LoVo (cell line): Measurements from ENCODE around the gene RHPN2.
"Not testable (repeated sequence)": the region's sequence is repeated elsewhere in the genome, so short reads cannot be mapped to it uniquely, and the experiment has no call there.

ENCODE experiments used
- DNase-seq: peaks from one replicate; pipeline ENCODE4 v3.0.0-alpha.2; 2016; ENCODE audit warnings: low spot score

RHPN2 gene

DNA sequence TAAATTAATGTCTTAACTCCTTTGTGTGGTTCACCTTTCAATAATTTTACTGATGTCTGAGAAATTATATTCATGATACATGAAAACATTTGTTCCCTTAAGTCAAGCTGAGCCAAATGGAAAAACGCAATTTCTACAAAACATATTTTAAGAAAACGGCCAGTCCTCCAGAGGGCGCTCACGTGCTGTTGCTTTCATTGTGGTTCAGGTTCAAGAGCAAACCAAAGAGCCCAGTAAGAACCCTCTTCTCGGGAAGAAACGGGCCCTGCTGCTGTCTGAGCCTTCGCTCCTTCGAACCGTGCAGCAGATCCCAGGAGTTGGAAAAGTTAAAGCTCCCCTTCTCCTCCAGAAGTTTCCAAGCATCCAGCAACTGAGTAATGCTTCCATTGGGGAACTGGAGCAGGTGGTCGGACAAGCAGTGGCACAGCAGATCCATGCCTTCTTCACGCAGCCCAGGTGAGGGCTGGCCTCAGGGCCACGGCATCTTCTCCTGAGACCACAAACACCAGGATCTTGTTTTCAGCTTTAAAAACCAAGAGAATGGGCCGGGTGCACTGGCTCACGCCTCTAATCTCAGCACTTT is 88.4 kb downstream of the RHPN2 start:
- DNase-seq, result peak; percentile 57

DNA sequence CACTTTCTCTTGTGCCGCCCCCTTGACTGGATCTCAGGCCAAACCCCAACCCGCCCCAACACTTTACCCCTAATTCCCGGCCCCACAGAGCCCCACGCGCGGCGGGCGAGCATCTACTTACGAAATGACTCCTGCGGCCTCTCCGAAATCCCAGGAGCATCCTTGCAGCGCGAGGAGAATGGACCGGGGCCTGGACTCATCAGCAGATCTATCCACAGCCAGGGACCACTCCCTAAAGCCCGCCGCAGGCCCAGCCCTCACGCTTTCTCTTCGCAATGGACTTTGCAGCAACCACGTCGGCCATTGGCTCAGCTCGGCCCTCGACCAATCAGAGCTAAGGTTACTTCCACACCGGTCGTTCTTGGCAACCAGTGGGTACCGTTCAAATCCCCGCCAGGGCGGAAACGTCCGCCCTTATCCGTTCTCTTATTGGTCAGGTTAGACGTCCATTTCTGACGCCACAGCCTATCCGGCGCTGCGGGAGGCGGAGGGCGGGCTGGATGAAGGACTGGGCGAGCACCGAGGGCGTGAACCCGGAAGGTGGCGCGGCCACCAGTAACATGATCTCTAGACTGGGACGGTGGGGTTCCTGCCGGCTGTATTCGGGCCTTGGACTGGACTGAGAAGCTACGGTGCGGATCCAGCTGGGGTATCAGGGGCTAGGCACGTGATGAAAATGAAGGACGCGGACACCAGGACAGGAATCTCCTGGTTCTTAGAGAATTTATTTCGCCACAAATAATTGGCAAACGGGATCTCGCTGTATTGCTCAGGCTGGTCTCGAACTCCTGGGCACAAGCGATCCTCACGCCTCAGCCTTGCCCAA is 92.8 kb downstream of the RHPN2 start, which contains the start of the genes CEP89 and FAAP24:
CEP89 (minus strand) TSS at position 244 of the 826 bp plus-strand sequence; CDS start at position 160, 84 bp downstream.
FAAP24 (plus strand) TSS at position 528 of the 826 bp plus-strand sequence. CDS start 955 bp downstream, outside the sequence.
- DNase-seq, result peak; percentile 98

DNA sequence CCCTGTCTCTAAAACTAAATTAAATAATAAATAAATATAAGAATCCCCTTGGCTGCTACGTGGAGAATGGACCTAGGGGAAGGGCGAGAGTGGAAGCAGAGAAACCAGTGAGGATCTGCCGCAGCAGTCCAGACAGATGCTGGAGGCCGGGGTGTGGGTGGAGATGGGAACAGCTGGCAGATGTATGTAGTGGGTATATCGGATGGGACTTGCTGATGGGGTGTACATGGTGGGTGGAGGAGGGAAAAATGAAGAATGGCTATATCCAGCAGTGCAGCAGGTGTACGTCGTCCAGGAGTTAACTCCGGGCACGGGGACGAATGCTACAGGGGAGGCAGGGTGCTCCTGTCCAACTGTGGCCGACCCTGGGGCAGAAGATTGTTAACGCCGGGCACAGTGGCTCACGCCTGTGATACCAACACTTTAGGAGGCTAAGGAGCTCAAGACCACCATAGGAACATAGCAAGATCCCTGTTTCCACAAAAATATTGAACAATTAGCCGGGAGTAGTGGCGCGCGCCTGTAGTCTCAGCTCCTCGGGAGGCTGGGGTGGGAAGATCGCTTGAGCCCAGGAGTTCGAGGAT is 93.6 kb downstream of the RHPN2 start:
- DNase-seq, result no peak

DNA sequence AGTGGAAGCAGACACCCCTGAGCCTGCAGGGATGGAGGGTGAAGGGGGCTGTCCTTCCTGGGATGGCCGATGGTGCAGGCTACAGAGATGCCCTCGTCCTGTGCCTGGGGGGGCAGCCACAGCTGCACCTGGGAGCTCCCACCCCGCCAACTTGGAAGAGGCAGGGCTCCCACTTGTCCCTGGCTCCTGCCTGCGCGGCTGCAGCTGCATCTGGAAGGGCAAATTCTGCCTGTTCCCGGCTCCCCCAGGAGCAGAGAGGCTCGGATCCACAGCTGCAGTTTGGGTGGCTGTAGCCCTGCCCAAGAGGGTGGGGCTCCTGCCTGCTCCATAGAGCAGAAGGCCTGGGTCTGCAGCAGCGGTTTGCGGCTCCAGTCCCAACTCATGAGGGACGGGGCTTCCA is 95.1 kb downstream of the RHPN2 start:
- DNase-seq, result no peak

DNA sequence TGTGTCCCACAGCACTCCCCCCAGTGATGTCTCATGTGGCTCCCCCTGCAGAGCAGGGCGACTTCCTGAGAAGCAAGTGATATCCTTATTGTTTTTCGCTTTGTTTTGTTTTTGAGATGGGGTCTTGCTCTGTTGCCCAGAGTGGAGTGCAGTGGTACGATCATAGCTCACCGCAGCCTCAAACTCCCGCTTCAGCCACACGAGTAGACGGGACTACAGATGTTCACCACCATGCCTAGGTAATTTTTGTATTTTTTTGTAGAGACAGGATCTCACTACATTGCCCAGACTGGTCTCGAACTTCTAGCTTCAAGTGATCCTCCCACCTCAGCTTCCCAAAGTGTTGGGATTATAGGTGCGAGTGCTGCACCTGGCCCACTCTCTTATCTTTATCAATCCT is 97.9 kb downstream of the RHPN2 start:
- no peak for DNase-seq

DNA sequence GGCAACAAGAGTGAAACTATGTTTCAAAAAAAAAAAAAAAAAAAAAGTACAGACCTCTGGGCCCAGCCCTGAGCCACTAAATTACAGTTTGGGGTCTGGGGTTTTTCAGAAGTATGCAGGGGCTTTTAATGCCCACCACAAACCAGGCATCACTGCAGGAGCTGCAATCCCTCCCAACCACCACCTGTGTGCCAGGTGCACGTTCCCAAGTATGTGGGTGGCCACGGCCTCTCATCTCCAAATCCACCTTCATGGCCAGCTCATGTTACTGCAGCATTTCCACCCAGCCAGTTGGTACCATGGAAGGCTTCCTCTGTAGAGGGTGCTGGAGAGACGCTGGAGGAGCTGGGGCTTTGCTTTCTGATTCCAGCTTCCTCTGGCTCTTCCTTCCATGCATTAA is 119.4 kb downstream of the RHPN2 start:
- no peak for DNase-seq

DNA sequence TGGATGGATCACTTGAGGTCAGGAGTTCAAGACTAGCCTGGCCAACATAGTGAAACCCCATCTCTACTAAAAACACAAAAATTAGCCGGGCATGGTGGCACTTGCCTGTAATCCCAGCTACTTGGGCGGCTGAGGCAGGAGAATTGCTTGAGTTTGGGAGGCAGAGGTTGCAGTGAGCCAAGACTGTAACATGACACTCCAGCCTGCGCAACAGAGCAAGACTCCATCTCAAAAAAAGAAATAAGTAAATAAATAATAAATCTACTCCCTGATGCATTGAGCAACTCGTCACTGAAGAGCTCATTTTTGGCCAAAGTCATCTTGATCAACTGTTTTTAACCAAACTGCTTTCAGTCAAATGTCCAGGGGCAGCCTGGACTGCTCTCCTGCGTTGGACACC is 123.4 kb downstream of the RHPN2 start:
- not testable (repeated sequence) for DNase-seq

DNA sequence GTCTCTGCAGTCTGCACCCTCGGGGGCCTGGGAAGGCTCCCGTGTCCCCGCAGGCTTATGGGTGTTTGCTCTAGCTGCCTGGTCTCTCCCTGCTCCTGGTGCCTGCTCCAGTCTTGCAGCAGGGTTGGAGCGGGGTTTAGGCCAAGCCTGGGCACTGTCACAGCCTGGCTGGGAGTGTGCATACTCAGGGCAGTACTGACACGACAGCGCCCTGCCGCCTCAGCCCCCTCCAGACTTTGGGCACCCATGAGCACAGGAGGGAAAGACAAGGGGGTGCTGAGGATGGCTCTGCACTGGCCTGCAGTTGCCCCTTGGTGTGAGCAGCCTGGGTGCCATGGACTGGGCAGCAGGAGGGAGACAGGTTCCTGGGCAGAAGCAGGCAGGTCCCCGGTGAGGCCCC is 128.6 kb downstream of the RHPN2 start:
- DNase-seq, result no peak

DNA sequence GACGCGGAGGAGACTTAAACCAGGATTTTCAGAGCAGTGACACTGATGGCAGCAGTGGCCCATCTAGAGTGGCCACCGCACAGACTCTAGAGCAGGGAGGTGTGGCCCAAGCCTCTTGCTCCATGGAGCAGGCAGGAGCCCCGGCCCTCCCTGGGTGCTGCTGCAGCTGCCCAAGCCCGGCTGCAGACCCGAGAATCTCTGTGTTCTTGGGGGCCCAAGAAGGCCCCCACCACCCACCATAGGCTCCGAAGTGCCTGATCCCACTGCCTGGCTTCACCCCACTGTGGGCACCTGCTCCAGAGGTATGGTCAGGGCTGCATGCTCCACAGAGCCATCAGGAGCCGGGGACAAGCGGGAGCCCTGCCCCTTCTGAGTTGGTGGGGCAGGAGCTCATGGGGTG is 129.1 kb downstream of the RHPN2 start:
- no peak for DNase-seq

DNA sequence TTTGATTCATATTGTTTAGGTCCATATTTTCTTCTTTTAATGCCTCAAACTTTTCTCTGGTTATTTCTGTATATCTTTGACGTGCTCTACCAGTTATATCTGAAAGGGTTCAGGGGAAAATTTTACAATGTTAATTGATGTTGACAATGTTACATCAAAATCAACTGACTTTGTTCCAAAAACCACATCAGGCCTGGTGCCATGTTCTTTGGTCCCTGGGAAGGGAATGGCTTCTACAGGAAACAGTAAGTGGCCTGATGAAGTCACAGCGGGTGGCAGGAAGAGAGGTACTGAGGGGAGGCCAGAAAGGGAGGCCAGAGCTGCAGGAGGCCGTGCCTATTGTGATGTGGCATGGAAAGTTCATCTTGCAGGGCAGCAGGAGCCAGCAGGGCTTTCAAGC is 131.1 kb downstream of the RHPN2 start:
- DNase-seq, result no peak

DNA sequence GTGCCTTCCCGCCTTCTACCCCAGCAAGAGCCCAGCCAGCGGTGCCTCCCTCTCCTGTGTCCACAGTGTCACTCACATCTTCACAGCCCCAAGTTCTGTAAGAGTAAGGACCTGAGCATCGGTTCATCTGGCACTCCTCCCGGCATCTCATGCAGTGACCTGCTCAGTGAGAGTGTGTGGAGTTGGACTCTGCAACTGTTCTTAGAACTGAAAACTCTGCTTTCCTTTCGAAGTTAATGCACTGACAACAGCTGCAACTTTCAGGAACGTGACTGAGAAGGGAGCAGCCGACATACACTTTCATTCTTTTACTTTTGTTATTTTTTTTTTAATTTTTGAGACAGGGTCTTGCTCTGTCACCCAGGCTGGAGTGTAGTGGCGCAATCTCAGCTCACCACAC is 134.1 kb downstream of the RHPN2 start:
- DNase-seq, result no peak

DNA sequence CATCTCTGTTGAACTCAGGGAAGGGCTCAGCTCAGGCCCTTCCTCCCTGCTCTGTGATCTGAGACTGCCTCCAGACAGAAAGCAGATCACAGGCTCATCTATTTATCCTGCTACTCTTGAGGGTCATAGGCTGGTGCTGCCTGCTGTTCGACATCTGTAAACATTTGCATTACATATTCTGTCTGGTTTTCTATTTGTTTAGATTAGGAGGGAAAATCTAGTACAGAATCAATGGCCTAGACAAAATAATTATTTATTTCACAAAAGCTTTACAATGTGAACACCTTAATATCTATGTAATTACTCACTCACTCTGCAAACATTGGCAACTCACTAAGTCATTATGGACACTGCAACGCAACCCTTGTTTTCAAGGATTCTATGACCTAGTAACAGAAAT is 135.9 kb downstream of the RHPN2 start:
- DNase-seq, result no peak
